NOMO-1 treated with dmso at 0.1 percent for 144 hours (cell line): ENCODE measurements around the gene ZNHIT3.
"Not testable (repeated sequence)": the region's sequence is repeated elsewhere in the genome, so short reads cannot be mapped to it uniquely, and the experiment has no call there.

Experiments
- DNase-seq: peaks from one replicate; lab custom pipeline; 2025; ENCODE audit not compliant: unreplicated experiment; lab: John Stamatoyannopoulos, UW

The ZNHIT3 gene

GRCh38 chr17:36486204-36487194 is at the start of gene ZNHIT3:
ZNHIT3 (plus strand) TSS chr17:36486681; CDS start chr17:36486700, 19 bp downstream.
- peak; percentile 90 for DNase-seq

- not testable (repeated sequence) for DNase-seq
These were observed 44.7 kb upstream of the ZNHIT3 start for GRCh38 chr17:36441792-36442191.

GRCh38 chr17:36443777-36444176 is 42.7 kb upstream of the ZNHIT3 start:
- no peak for DNase-seq

- not testable (repeated sequence) for DNase-seq
These were observed 36.5 kb upstream of the ZNHIT3 start for GRCh38 chr17:36449997-36450396.

- DNase-seq: not testable (repeated sequence)
These were observed 33.6 kb upstream of the ZNHIT3 start for GRCh38 chr17:36452888-36453287.

GRCh38 chr17:36457701-36458100 is 28.8 kb upstream of the ZNHIT3 start:
- DNase-seq: not testable (repeated sequence)

- no peak for DNase-seq
These were observed 27.4 kb upstream of the ZNHIT3 start for GRCh38 chr17:36459045-36459444.

- DNase-seq: no peak
These were observed 26.9 kb upstream of the ZNHIT3 start for GRCh38 chr17:36459601-36460000.

GRCh38 chr17:36460265-36460937 is 26.1 kb upstream of the ZNHIT3 start:
- DNase-seq: no peak

GRCh38 chr17:36461330-36462110 is 25.0 kb upstream of the ZNHIT3 start:
- DNase-seq: no peak

GRCh38 chr17:36463916-36464764 is 22.3 kb upstream of the ZNHIT3 start:
- peak; percentile 39 for DNase-seq

GRCh38 chr17:36464765-36465088 is 21.8 kb upstream of the ZNHIT3 start:
- DNase-seq: no peak

GRCh38 chr17:36468903-36469635 is 17.4 kb upstream of the ZNHIT3 start:
- DNase-seq: no peak

- DNase-seq: no peak
These were observed 16.7 kb upstream of the ZNHIT3 start for GRCh38 chr17:36469733-36470132.

GRCh38 chr17:36470499-36470898 is 16.0 kb upstream of the ZNHIT3 start:
- DNase-seq: no peak

- no peak for DNase-seq
These were observed 11.9 kb upstream of the ZNHIT3 start for GRCh38 chr17:36474571-36474970.

- no peak for DNase-seq
These were observed 11.0 kb upstream of the ZNHIT3 start for GRCh38 chr17:36475346-36475970.

GRCh38 chr17:36481829-36482228 is 4.7 kb upstream of the ZNHIT3 start:
- DNase-seq: no peak
